Duodenal mucosa (tissue), 2 donors: Measurements from ENCODE around the gene DNAH2.
A peak's percentile ranks its signal among the peaks of the same experiment; 100 is the strongest.

Experiments used
- H3K27ac ChIP-seq: one replicate; pipeline ENCODE4 v1.7.0; 2013; ENCODE audit warnings: low read depth, low read length
- H3K27me3 ChIP-seq, 2 donors: one replicate each; pipeline ENCODE4 v1.7.0; 2013; ENCODE audit warnings: low read length in 2 of 2, control low read depth in 1 of 2; ENCODE audit not compliant: insufficient read depth in 2 of 2, control insufficient read depth in 1 of 2
- H3K36me3 ChIP-seq, 2 donors: one replicate each; pipeline ENCODE4 v1.7.0; 2013; ENCODE audit warnings: low read length in 2 of 2, control low read depth in 1 of 2; ENCODE audit not compliant: insufficient read depth in 2 of 2, control insufficient read depth in 1 of 2
- H3K4me1 ChIP-seq, 2 donors: one replicate each; pipeline ENCODE4 v1.7.0; 2013; ENCODE audit warnings: low read length in 2 of 2, control low read depth in 1 of 2; ENCODE audit not compliant: insufficient read depth in 2 of 2, control insufficient read depth in 1 of 2
- H3K4me3 ChIP-seq, 2 donors: one replicate each; pipeline ENCODE4 v1.7.0; 2013; ENCODE audit warnings: low read length in 2 of 2, low read depth in 1 of 2
- H3K9ac ChIP-seq, 2 donors: one replicate each; pipeline ENCODE4 v1.7.0; 2013; ENCODE audit warnings: low read length in 2 of 2, low read depth in 1 of 2
- H3K9me3 ChIP-seq, 2 donors: one replicate each; pipeline ENCODE4 v1.7.0; 2013; ENCODE audit warnings: low read length in 2 of 2, control low read depth in 1 of 2; ENCODE audit not compliant: control insufficient read depth in 1 of 2

The DNAH2 gene

DNA sequence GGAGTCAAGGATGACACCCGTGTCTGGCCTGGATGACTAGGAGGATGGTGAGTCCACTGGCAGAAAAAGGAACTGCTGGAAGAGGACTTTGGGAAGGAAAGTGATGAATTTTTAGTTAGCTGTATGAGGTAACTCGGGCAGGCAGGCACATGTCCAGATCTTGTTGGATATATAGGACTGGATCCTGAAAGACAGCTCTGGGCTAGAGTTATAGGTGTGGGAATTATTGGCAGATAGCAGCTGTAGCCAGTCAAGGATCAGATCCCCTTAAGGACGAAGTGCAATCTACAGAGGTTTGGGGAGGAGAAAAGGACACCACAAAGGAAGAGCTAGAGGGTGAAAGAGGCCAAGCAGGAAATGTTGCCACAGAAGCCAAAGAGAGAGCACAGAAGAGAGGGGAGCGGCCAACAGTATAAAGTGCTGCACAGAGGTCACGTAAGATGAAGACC lies 150.4 kb downstream of the DNAH2 start:
- Histone ChIP-seq H3K9ac (no peak overlapping the region), H3K9me3 (no peaks in the 10 kb centered on the region), H3K4me1 (peaks cover 0 to 9% of the 10 kb centered on the region in 2 donors), H3K27ac (no peak overlapping the region), H3K36me3 (no peaks in the 10 kb centered on the region), H3K4me3 (peak overlapping the region in 1 of 2 donors; percentile 1), H3K27me3 (no peaks in the 10 kb centered on the region)

DNA sequence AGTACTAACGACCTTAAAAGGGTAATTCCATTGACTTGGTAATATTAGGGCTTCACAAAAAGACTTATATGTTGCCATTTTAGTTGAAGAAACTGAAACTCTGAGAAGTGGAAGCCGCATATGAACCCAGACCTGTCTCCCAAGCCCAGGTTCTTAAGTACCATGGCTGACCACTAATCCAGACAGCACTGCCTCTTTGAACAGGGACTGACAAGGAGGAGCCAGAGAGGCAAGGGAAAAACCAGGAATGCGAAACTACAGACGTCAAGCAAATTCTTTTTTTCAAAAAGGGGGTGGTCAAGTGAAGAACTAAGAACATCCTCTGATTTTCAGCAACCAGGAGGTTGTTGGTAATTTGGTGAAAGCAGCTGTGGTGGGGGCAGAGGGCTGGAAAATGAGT lies 155.5 kb downstream of the DNAH2 start:
- H3K36me3 ChIP-seq = no peaks in the 10 kb centered on the region
- no peak overlapping the region for H3K4me3 ChIP-seq
- H3K4me1 ChIP-seq = peaks cover 0 to 2% of the 10 kb centered on the region in 2 donors
- no peak overlapping the region for H3K27ac ChIP-seq
- H3K9ac ChIP-seq = no peak overlapping the region
- no peaks in the 10 kb centered on the region for H3K9me3 ChIP-seq
- no peaks in the 10 kb centered on the region for H3K27me3 ChIP-seq

DNA sequence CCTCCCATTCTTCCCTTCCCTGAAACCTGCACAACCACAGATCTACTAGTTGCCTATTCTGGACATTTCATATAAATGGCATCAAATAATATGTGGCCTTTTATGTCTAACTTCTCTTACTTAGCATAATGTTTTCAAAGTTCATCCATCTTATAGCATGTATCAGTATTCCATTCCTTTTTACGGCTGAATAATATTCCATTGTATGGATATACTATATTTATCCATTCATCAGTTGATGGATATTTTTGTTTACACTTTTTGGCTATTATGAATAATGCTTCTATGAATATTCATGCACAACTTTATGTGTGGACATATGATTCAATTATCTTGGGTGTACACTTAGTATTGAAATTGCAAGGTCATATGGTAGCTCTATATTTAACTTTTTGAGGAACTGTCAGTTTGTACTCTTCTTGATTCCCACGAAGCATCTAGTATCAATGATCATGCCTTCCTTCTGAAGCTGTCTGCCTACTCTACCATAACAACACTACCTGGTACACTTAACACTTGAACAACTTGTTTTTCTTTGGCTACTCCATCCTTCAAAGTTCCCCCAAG lies 158.3 kb downstream of the DNAH2 start:
- H3K9ac ChIP-seq = no peak overlapping the region
- H3K27me3 ChIP-seq = no peaks in the 10 kb centered on the region
- no peak overlapping the region for H3K4me3 ChIP-seq
- H3K27ac ChIP-seq = no peak overlapping the region
- H3K9me3 ChIP-seq = no peaks in the 10 kb centered on the region
- no peaks in the 10 kb centered on the region for H3K4me1 ChIP-seq
- H3K36me3 ChIP-seq = peaks cover 4 to 9% of the 10 kb centered on the region in 2 donors

DNA sequence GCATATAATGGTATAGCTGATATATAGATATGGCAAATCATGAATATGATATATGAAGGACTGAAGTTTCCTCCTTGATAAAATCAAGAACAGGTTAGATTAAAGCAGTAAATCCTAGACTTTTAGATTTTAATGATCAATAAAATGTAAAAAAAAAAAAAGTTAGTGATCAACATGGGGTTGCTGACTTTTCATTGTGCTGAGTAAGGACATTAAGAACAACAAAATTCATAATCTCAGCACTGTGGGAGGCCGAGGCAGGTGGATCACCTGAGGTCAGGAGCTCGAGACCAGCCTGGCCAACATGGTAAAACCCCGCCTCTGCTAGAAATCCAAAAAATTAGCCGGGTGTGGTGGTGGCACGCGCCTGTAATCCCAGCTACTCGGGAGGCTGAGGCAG lies 160.7 kb downstream of the DNAH2 start:
- Histone ChIP-seq H3K36me3 (peaks cover 4 to 9% of the 10 kb centered on the region in 2 donors), H3K4me1 (peaks cover 13% of the 10 kb centered on the region in 2 donors), H3K9ac (no peak overlapping the region), H3K27ac (no peak overlapping the region), H3K4me3 (no peak overlapping the region), H3K27me3 (no peaks in the 10 kb centered on the region), H3K9me3 (no peaks in the 10 kb centered on the region)

DNA sequence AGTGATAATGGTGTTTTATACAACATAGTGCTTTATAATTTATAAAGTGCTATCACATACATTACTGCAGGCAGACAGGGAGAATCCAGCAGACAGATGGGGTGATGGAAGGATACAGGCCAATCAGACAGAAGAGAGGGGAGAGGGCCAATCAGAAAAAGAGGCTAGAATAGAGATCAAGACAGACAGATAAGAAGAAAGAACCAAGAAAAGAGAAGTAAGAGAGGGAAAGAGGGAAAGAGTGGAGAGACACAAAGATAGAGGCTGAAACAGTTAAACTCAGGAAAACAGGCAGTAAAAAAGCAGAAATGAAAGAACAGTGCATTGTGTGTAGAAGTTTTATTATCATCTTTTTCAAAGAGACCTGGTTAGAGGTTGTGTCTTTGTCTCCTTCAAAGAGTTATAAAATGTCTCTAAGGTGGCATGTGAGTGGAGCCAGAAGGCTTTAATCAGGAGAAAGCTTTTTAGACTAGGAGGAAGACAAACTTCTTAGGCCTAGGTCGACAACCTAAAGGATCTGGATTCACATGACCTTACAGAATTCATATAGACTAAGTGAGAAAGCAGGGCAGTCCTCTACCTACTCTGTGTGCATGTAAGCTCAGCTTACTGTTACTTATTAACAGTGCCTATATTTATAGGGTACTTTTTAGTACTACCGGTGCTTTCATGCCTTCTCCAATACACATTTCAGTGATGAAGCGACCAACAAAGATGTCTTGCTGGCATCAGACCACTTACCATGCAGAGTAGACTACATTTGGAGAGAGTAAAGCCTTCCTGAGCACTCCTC lies 162.7 kb downstream of the DNAH2 start:
- H3K9me3 ChIP-seq = no peaks in the 10 kb centered on the region
- peaks cover 13 to 18% of the 10 kb centered on the region in 2 donors for H3K4me1 ChIP-seq
- no peak overlapping the region for H3K9ac ChIP-seq
- no peak overlapping the region for H3K4me3 ChIP-seq
- no peaks in the 10 kb centered on the region for H3K27me3 ChIP-seq
- no peak overlapping the region for H3K27ac ChIP-seq
- peaks cover 4 to 9% of the 10 kb centered on the region in 2 donors for H3K36me3 ChIP-seq

DNA sequence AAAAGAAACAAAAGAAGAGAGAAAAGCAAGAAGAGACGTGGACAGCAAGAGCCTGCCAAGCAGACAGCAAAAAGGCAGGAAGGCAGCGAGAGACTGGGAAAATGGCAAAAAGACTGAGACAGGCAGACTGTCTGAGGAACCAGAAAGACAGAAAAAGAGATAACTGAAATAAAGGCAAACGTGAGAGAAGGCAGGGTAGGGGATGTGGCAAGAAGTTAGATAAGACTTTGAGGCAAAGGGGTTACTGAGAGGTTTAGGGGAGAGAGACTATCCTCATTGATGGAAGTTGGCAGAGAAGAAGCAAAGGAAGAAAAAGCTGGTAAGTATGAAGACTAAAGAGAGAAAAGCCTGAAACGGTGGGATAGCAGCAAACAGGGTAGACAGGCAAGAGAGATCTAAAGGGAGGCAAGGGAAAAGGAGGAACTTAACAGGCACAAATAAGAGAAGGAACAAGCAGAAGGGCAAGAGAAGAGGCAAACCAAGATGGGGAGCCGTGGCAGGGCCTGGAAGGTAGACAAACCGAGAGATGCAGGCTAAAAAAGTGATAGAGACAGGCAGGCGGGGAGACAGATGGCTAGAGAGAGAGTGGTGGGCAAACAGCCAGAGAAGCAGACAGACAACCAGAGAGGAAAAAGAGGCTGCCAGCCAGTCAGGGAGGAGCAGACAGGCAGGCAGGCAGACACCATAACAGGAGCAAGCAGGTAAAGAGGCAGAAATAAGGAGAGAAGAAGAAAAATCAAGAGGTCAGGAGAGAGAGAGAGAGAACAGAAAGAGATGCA lies 163.9 kb downstream of the DNAH2 start:
- peaks cover 4 to 9% of the 10 kb centered on the region in 2 donors for H3K36me3 ChIP-seq
- H3K27me3 ChIP-seq = no peaks in the 10 kb centered on the region
- H3K27ac ChIP-seq = no peak overlapping the region
- H3K4me1 ChIP-seq = peaks cover 22 to 23% of the 10 kb centered on the region in 2 donors
- no peak overlapping the region for H3K9ac ChIP-seq
- no peaks in the 10 kb centered on the region for H3K9me3 ChIP-seq
- no peak overlapping the region for H3K4me3 ChIP-seq

DNA sequence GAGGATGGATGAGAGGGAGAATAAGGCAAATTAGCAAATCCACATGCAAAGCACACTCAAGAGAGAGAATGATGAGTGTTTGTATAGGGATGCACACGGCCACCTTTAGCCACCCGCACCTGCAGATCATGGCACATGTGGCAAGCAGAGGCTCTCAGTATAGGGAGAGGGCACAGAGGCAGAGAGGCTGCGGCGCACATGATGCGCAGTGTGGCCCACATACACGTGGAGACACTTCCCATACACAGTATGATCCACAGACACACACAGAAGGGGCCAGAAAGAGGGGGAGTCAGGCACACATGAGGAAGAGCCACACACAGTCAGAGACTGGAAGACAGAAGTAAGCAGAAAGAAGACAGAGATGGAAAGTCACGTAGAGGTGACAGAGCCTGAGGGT lies 164.5 kb downstream of the DNAH2 start:
- H3K36me3 ChIP-seq = peaks cover 4 to 9% of the 10 kb centered on the region in 2 donors
- peaks cover 28 to 29% of the 10 kb centered on the region in 2 donors for H3K4me1 ChIP-seq
- no peak overlapping the region for H3K4me3 ChIP-seq
- no peak overlapping the region for H3K9ac ChIP-seq
- H3K9me3 ChIP-seq = no peaks in the 10 kb centered on the region
- no peaks in the 10 kb centered on the region for H3K27me3 ChIP-seq
- H3K27ac ChIP-seq = no peak overlapping the region

DNA sequence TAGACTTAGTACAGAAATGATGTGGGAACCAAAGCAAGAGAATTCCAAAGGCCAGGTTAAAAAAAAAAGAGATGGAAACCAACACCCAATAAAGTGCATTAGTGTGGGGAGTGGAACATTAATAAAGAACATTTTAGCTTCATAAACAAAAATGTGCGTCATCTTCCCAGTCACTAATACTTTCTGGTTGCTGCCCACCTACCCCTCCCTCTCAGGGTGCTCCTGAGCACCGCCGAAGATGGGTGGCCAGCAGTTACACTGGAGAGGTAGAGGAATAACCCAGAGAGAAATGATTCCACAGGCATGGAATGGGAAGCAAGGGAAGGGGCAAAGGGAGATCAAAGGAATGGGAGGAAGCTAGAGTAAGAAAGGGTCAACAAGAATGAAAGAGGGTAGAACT lies 165.1 kb downstream of the DNAH2 start:
- Histone ChIP-seq H3K9me3 (no peaks in the 10 kb centered on the region), H3K27ac (no peak overlapping the region), H3K36me3 (peaks cover 4 to 9% of the 10 kb centered on the region in 2 donors), H3K9ac (no peak overlapping the region), H3K27me3 (no peaks in the 10 kb centered on the region), H3K4me3 (no peak overlapping the region), H3K4me1 (peaks cover 29 to 34% of the 10 kb centered on the region in 2 donors)
